ENCODE data around the gene CMIP. TPM values are rescaled to one million over a fixed set of nuclear protein-coding genes. Genes with fewer than 3 reads are reported as not detected.

CMIP gene
- polyA plus RNA-seq, 1 donor = 11.9 TPM

GRCh38 chr16:81532491-81533174 is 88.0 kb downstream of the CMIP start:
- no peak for DNase-seq (ENCODE audit: low read depth)

DNA sequence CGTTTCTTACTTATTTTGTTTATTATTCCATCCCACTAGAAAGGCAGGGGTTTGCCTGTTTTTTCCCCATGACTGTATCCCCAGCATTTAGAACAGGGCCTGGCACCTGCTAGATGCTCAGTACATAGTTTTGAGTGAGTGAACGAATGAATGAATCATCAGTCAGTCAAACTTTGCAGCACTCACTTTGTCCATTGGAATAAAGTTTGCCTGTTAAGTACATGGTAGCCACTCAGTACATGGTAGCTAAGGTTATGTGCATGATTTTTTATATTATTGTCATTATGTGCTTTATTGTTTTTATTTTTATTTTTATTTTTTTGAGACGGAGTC is 88.5 kb downstream of the CMIP start:
- no peak for DNase-seq (ENCODE audit: low read depth)

DNA sequence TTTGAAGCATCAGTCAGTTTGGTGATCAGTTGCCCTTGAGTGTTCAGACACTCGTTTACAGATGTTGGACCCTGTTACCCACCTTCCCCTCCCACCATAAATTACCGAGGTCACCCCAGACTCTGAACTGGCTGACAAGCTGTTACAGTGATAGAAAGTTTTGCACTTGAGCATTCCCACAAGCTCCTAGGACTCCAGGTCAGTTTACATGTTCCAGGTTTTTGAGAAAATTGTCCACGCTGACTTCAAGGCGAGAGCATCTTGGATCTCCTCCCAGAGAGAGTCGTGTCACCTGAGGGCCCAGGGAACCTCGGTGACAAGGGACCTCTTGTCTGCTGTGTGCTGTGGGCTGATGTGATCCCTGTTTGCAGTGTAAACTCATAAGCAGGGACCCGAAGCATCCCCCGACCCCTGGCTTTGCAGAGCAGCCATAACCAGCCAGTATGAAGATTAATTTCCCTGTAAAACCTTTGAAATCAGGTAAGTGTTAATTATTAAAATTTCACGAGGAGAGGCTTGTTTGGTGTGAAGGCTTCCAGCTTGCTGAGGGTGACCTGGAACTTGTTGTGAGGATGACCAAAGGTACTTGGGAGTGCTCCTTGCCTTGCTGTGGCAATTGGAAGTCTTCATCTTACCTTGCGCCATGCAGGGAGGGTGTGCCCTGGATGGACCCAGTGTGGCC is 91.2 kb downstream of the CMIP start:
- no peak for DNase-seq (ENCODE audit: low read depth)

- no peak for DNase-seq (ENCODE audit: low read depth)
Measured at GRCh38 chr16:81536648-81537047, 92.0 kb downstream of the CMIP start.

DNA sequence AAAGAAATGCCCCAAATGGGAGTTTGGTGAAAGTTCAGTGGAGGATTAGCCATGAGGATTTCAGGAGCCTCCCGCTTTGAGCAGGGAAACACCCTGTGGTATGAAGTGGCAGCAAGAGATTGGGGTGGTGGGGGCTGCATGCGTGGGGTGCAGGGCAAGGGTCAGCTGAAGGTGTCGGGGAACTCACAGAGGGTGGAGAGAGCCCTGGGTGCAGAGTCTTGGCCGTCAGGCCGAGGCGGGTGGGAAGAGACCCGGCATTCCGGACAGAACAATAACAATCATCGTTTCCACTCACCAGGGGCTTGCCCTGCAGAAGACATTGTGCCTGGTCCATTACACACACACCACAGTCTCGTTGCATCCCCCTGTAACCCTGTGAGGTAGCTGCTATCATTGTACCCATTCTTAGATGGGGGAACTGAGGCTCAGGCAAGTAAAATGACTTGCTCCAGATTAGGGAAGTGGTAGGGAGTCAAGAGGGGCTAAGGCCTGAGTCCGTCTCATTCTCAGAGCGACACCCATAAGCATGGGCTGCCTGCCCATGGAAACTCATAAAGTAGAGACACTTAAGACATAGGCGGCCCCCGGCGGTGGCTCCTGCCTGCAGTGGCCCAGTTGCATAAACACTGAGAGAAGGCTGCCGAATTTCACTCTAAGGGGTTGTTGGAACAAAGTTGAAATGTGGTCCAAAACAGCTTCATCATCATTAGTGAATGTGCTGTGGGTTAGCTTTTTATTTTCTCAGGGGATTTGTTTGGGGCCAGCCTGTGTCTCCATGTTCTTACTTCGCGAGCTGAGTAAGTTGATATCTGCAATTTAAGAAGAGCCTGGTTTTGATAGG is 93.3 kb downstream of the CMIP start:
- no peak for DNase-seq (ENCODE audit: low read depth)

DNA sequence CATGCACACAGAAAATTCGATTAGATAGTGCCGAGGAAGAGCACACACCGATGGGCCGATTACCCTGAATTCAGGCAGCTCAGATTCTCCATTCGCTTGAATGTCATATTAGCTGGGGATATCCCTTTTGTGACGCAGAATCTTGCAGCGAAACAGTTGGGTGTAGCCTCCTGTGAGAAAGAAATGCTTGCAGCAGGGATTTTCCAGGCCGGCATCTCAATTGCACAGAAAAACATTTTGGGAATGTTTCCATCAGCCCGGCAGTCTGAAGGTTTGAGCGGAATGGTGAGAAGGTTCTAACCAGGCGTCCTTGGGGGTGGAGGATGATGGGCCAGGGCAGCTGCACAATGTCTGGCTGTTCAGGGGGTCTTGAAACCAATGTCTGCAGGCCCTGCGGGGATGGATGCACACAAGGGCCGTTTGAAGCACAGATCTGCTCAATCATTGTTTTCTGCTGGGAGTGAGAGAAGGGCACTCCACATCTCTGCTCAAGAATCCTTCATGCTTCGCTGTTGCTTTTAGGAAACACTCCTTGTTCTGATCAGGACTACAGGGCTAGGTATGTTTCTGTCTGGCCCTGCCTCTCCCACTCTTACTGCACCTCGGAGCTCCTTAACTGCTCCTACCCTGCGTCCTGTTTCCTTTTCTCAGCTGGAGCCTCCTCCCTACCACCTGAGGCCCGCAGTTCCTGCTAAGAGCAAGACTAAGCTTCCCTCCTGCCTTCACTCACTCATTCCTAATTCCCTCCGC is 94.6 kb downstream of the CMIP start:
- no peak for DNase-seq (ENCODE audit: low read depth)

DNA sequence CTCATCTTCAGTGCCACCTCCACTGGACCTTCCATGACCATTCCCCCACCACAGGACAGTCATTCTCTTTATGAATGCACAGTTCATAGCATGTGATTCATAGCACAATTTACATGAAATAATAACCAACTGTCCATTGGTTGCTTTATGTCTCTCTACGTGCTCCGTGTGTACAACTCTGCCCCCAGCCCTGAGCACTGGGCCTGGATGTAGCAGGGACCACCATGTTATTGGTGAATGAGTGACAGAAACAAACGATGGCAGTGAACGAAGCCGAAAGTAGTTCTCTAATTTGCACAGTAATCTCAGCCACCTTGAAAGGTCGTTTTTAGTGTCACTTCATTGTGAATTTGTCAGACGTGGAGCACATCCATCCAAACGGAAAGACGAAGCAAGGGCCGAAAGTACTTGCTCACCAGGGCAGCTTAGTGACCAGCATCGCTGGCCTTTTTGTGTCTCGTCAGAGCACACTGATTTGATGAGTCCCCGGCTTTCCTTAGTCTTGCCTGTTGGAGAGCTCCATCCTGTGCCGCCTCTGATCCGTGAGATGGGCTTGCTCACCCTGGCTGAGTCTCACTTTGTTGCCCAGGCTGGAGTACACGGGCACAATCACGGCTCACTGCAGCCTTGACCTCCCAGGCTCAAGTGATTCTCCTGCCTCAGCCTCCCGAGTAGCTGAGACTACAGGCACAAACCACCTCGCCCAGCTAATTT is 95.3 kb downstream of the CMIP start:
- DNase-seq (ENCODE audit: low read depth) = no peak

- DNase-seq (ENCODE audit: low read depth) = no peak
Measured at GRCh38 chr16:81541314-81541713, 96.7 kb downstream of the CMIP start.

DNA sequence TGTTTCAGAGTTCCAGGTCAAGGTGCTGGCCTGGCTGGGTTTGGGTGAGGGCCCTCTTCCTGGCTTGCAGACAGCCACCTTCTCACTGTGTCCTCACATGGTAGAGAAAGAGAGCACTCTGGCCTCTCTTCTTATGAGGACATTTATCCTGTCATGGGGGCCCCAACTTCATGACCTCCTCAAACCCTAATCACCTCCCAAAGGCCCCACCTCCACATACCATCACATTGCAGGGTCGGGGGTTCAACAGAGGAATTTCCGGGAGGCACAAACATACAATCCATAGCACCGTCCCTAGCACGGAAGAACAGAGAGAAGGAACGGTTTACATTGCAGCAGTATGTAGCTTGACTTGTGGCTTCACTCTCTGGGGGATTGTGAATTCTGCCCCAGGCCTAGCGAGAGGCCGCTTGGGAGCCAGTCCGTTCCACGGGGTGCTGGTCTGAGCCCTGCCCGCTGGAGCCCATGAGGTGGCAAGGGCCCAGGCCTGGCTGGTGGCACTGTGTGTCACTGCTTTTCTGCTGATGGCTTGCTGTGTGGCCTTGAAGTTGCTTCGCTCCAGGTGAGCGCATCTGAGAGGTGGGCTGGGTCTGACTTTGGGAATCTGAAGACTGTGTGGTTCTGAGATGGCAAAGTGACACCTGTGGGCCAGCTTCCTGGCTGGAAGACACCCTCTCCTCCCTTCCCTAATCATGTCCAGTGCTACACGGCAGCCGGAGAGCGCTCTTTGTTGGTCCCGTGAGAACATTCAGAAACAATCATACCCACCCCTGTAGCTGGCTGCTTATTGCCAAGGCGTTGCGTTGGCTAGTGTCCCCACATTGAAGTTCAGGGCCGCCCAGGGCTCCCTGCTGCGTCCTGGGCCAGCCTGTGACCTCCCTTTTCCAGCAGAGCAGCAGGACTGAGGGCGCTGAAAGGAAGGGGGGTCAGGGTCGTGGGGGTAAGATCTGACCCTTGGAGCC is 98.3 kb downstream of the CMIP start:
- no peak for DNase-seq (ENCODE audit: low read depth)

GRCh38 chr16:81543571-81543970 is 99.0 kb downstream of the CMIP start:
- no peak for DNase-seq (ENCODE audit: low read depth)

DNA sequence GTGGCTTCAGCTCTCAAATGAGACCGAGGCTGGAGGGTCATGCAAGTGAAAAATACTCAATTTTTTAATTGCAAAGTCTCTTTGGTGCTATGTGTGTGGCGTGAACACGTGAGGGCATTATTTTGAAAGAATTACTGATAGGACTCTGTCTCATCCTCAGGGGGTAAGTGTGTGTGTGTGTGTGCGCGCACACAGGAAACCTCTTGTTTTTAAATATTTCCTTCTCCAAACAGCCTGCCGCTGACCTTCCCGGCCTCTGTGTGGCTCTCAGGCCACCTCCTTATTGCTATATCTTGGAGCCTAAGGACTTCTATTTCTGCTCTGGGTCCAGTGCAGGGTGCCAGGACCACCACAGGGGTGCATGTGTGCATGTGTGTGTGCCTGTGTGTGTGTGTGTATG is 99.7 kb downstream of the CMIP start:
- no peak for DNase-seq (ENCODE audit: low read depth)

- DNase-seq (ENCODE audit: low read depth) = no peak
Measured at GRCh38 chr16:81544700-81545271, 100.2 kb downstream of the CMIP start.

DNA sequence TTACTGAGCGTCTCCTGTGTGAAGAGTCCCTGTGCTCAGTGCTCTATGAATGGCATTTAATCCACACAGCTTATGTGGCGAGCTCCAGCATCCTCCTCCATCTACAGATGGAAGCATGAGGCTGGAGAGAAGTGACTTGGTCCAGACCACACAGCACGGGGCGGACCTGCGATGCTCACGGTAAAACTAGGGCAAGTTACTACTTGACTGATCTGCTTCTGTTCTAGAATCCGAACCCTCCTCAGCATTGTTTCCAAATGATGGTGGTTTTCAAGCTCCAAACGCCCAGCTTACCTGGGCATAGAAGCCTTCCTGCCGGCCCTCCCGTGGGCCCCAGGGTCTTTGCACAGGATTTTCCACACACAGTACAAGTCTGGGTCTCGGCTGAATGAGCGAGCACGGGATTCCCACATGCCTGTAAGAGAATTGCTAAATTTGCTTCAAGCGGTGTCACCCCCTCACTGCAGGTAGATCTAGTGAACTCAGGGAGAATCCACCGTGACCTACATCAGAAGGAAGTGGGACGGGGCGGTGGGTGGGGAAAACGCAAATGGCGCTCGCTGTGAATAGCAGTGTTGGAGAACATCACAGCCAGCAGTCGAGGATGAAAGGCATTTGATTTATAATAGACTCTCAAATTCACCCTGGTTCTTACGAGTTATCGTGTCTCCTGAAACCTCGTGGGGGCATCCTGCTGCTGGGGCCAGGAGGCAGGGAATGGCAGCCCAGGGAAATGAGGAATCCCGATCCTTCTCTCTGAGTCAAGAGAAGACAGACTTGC is 101.1 kb downstream of the CMIP start:
- no peak for DNase-seq (ENCODE audit: low read depth)

DNA sequence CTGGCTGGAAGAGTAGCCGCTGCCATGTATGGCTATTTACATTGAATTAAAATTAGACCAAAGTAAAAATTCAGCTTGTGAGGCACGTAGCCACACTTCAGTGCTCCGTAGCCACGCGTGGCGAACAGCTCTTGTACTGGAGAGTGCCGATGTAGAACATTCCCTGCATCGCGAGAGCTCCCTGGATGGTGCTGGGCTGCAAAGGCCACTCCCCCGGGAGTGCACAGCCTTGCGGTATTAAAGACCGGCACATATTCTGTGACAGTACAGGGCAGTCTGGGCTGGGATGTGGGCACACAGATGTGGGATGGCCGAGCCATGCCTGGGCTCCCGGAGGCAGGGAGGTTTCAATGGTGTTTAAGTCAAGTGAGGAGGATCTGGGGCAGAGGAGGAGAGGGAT is 102.2 kb downstream of the CMIP start:
- no peak for DNase-seq (ENCODE audit: low read depth)

DNA sequence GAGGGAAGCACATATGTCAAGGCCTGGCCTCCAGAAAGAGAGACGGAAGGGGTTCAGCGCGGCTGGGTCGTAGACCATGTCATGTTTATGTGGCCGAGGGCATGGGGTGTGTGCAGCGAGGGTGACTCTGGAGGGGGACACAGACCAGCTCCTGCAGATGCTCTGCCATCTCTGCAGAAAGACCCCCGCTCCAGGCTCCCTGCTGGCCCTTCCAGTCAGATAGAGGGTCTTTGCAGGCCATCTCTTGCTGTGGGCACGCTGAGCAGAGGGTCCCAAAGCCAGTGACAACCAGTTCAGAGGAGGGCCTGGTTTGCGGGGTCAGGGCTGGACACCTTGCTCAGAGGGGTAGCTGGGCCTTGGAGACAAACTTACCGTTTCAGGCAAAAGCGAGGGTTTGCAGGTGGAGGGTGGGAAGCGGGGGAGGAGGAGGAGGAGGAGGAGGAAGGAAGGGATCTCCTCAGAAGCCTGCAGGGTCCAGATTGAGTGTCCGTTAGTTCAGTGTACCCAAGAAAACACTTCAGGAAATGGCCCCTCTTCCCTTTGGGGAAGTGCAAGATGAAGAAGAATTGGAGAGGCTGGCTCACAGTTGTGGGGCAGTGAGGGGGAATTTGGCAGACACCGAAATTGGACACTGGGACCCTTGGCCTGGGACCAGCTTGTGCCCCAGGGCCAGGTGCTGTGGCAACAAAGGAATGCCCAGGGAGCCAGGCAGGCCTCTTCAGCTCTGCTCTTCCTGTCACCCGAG is 102.8 kb downstream of the CMIP start:
- DNase-seq (ENCODE audit: low read depth) = no peak

- DNase-seq (ENCODE audit: low read depth) = no peak
Measured at GRCh38 chr16:81547939-81548216, 103.3 kb downstream of the CMIP start.

DNA sequence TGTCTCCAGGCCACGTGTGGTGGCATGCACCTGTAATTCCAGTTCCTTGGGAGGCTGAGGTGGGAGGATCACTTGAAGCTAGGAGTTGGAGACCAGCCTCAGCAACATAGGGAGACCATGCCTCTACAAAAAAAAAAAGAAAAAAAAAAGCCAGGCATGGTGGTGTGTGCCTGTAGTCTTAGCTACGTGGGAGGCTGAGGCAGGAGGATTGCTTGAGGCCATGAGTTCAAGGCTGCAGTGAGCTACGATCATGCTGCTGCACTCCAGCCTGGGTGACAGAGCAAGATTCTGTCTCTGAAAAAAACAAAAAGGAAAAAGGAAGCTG is 103.9 kb downstream of the CMIP start:
- DNase-seq (ENCODE audit: low read depth) = no peak

DNA sequence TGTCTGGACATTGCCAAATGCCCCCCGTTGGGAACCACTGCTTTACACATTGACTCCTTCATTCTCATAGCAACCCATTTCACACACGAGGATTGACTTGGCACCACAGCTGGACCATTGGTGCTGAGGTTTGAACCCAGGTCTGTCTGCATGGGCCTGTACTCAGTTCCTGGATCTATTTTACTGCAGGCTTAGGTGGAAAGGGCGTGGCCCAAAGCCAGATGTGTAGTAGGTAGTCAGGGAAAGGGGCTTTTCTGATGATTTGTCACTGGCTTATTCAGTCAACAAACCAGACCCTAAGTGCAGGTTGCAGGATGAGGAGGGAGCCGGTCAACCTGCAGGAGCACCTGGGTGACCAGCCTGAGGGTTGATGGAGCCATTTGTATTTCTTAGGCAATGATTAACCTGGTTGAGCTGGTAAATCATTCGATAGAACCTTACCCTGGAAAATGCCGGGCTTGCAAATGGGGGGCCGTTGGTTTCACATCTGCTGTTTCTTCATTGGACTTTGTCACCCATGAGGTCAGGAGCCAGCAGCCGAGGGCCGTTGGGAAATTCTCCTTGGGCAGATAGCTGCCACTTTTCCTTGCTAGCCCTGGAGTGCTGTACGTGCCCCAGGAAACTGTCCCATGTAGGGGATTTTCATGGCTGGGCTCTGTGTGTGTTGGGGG is 104.4 kb downstream of the CMIP start:
- no peak for DNase-seq (ENCODE audit: low read depth)
